ENCODE measurements around the gene HLX. TPM values are rescaled to one million over a fixed set of nuclear protein-coding genes. Genes with fewer than 3 reads are reported as not detected.

HLX gene
- total and polyA plus RNA-seq, 4 donors: 3.0 to 8.3 (median 6.1) TPM

DNA sequence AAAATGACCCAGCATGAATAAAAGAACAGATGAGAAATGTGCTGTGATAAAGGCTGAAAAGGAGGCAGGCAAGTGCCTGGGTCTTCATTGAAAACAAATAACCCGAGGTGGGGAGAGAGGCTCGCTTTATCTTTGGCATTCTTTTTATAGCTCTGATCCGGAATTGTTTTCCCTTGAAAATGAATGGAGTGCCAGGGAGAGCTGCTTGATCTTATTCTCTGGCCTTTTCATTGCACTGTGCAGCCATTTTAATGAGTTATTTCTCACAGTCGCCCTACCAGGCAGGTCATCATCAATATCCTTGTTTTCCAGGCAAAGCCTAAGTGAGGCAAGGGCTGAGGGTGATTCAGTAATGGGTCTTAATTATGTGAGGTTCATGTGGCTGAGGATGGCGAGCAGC lies 39.8 kb upstream of the HLX start:
- Histone ChIP-seq H3K4me3 (ENCODE audit: low read depth in 1 of 3, low read length in 3 of 3) (no peak overlapping the region), H3K27ac (ENCODE audit: low read depth in 1 of 2, low read length in 2 of 2) (no peak overlapping the region), H3K36me3 (ENCODE audit: control insufficient read depth in 4 of 4, insufficient read depth in 3 of 4, low read depth in 1 of 4, low read length in 3 of 4) (no peaks in the 10 kb centered on the region), H3K9ac (ENCODE audit: low read depth in 1 of 2, low read length in 2 of 2) (no peak overlapping the region), H3K9me3 (ENCODE audit: control insufficient read depth in 4 of 4, low read length in 3 of 4) (no peaks in the 10 kb centered on the region), H3K27me3 (ENCODE audit: control insufficient read depth in 4 of 4, insufficient read depth in 4 of 4, low read length in 3 of 4) (no peaks in the 10 kb centered on the region), H3K4me1 (ENCODE audit: control insufficient read depth in 4 of 4, insufficient read depth in 4 of 4, low read length in 3 of 4) (no peaks in the 10 kb centered on the region)
- WGBS: 80% methylated on average over 5 of the region's 5 CpGs
- DNase-seq (ENCODE audit: low spot score): no peak
- no peak for TF ChIP-seq FOXA1 (IDR thresholded peaks at IDR 0.05)
- no peak for TF ChIP-seq RAD21 (IDR thresholded peaks at IDR 0.05)
- TF ChIP-seq EGR1 (IDR thresholded peaks at IDR 0.05; ENCODE audit: low read depth in 2 of 2): no peak
- no peak for TF ChIP-seq NR2F2 (IDR thresholded peaks at IDR 0.05)
- TF ChIP-seq HNF4A (conservative IDR thresholded peaks at IDR 0.05): no peak
- TF ChIP-seq HNF4G (IDR thresholded peaks at IDR 0.05): no peak
- TF ChIP-seq YY1 (IDR thresholded peaks at IDR 0.05): no peak
- TF ChIP-seq TAF1 (conservative IDR thresholded peaks at IDR 0.05): no peak
- TF ChIP-seq, protein P1, sequence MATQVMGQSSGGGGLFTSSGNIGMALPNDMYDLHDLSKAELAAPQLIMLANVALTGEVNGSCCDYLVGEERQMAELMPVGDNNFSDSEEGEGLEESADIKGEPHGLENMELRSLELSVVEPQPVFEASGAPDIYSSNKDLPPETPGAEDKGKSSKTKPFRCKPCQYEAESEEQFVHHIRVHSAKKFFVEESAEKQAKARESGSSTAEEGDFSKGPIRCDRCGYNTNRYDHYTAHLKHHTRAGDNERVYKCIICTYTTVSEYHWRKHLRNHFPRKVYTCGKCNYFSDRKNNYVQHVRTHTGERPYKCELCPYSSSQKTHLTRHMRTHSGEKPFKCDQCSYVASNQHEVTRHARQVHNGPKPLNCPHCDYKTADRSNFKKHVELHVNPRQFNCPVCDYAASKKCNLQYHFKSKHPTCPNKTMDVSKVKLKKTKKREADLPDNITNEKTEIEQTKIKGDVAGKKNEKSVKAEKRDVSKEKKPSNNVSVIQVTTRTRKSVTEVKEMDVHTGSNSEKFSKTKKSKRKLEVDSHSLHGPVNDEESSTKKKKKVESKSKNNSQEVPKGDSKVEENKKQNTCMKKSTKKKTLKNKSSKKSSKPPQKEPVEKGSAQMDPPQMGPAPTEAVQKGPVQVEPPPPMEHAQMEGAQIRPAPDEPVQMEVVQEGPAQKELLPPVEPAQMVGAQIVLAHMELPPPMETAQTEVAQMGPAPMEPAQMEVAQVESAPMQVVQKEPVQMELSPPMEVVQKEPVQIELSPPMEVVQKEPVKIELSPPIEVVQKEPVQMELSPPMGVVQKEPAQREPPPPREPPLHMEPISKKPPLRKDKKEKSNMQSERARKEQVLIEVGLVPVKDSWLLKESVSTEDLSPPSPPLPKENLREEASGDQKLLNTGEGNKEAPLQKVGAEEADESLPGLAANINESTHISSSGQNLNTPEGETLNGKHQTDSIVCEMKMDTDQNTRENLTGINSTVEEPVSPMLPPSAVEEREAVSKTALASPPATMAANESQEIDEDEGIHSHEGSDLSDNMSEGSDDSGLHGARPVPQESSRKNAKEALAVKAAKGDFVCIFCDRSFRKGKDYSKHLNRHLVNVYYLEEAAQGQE (IDR thresholded peaks at IDR 0.05): no peak
- TF ChIP-seq, protein P2, sequence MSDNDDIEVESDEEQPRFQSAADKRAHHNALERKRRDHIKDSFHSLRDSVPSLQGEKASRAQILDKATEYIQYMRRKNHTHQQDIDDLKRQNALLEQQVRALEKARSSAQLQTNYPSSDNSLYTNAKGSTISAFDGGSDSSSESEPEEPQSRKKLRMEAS (IDR thresholded peaks at IDR 0.05): no peak
- TF ChIP-seq, protein P3, sequence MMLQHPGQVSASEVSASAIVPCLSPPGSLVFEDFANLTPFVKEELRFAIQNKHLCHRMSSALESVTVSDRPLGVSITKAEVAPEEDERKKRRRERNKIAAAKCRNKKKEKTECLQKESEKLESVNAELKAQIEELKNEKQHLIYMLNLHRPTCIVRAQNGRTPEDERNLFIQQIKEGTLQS (IDR thresholded peaks at IDR 0.05): no peak
- TF ChIP-seq RXRA (IDR thresholded peaks at IDR 0.05): no peak
- TF ChIP-seq, protein P4, sequence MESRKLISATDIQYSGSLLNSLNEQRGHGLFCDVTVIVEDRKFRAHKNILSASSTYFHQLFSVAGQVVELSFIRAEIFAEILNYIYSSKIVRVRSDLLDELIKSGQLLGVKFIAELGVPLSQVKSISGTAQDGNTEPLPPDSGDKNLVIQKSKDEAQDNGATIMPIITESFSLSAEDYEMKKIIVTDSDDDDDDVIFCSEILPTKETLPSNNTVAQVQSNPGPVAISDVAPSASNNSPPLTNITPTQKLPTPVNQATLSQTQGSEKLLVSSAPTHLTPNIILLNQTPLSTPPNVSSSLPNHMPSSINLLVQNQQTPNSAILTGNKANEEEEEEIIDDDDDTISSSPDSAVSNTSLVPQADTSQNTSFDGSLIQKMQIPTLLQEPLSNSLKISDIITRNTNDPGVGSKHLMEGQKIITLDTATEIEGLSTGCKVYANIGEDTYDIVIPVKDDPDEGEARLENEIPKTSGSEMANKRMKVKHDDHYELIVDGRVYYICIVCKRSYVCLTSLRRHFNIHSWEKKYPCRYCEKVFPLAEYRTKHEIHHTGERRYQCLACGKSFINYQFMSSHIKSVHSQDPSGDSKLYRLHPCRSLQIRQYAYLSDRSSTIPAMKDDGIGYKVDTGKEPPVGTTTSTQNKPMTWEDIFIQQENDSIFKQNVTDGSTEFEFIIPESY (IDR thresholded peaks at IDR 0.05): no peak
- TF ChIP-seq, protein P5, sequence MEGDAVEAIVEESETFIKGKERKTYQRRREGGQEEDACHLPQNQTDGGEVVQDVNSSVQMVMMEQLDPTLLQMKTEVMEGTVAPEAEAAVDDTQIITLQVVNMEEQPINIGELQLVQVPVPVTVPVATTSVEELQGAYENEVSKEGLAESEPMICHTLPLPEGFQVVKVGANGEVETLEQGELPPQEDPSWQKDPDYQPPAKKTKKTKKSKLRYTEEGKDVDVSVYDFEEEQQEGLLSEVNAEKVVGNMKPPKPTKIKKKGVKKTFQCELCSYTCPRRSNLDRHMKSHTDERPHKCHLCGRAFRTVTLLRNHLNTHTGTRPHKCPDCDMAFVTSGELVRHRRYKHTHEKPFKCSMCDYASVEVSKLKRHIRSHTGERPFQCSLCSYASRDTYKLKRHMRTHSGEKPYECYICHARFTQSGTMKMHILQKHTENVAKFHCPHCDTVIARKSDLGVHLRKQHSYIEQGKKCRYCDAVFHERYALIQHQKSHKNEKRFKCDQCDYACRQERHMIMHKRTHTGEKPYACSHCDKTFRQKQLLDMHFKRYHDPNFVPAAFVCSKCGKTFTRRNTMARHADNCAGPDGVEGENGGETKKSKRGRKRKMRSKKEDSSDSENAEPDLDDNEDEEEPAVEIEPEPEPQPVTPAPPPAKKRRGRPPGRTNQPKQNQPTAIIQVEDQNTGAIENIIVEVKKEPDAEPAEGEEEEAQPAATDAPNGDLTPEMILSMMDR (IDR thresholded peaks at IDR 0.05; ENCODE audit: low read depth, low read length, missing input control): no peak
- TF ChIP-seq GABPA (IDR thresholded peaks at IDR 0.05 in 1 of 2, conservative IDR thresholded peaks at IDR 0.05 in 1 of 2): no peak
- no peak for TF ChIP-seq FOXA2 (IDR thresholded peaks at IDR 0.05)

DNA sequence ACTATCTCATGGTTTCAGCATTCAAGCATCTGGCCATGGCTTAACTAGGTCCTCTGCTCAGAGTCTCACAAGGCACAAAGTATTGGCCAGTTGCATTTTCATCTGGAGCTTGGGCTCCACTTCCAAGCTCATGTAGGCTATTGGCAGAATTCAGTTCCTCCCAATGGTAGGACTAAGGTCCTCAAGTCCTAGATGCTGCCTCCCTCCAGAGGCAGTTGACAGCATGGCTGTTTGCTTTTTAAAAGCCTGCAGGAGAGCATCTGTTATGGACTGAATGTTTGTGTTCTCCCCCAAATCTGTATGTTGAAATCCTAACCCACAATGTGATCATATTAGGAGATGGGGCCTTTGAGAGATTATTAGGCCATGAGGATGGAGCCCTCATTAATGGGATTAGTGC lies 38.0 kb upstream of the HLX start:
- no peak overlapping the region for H3K4me3 ChIP-seq (ENCODE audit: low read depth in 1 of 3, low read length in 3 of 3)

More for the DNA sequence above, 38.0 kb upstream of the HLX start:
- Histone ChIP-seq H3K4me1 (ENCODE audit: control insufficient read depth in 4 of 4, insufficient read depth in 4 of 4, low read length in 3 of 4) (no peaks in the 10 kb centered on the region), H3K27me3 (ENCODE audit: control insufficient read depth in 4 of 4, insufficient read depth in 4 of 4, low read length in 3 of 4) (no peaks in the 10 kb centered on the region), H3K9me3 (ENCODE audit: control insufficient read depth in 4 of 4, low read length in 3 of 4) (no peaks in the 10 kb centered on the region), H3K27ac (ENCODE audit: low read depth in 1 of 2, low read length in 2 of 2) (no peak overlapping the region), H3K9ac (ENCODE audit: low read depth in 1 of 2, low read length in 2 of 2) (no peak overlapping the region), H3K36me3 (ENCODE audit: control insufficient read depth in 4 of 4, insufficient read depth in 3 of 4, low read depth in 1 of 4, low read length in 3 of 4) (no peaks in the 10 kb centered on the region)
- TF ChIP-seq, protein P5 (IDR thresholded peaks at IDR 0.05; ENCODE audit: low read depth, low read length, missing input control): peak; percentile 34
- TF ChIP-seq RAD21 (IDR thresholded peaks at IDR 0.05) (peak; percentile 70 to 71), FOXA1 (IDR thresholded peaks at IDR 0.05) (no peak), HNF4A (conservative IDR thresholded peaks at IDR 0.05) (no peak)
- DNase-seq (ENCODE audit: low spot score): no peak

Data from liver (tissue), 9 donors.